A673 (cell line): ENCODE results near the gene H2BK1. TPM values are rescaled to one million over a fixed set of nuclear protein-coding genes. Genes with fewer than 3 reads are reported as not detected.

Experiments
- BruUV-seq: library from RNA; stranded (reverse); fragments of 400-500 nt; replicated peaks from 2 replicates; lab custom pipeline; 2021; lab: Mats Ljungman, UMichigan
- CTCF ChIA-PET: fragments of 300-600 bp; sonication (Branson Sonifier 250); formaldehyde crosslinking; loops from one replicate; lab custom pipeline; 2022; ENCODE audit warnings: antibody characterized with exemption; lab: Charles Lee
- POLR2A ChIA-PET: fragments of 300-600 bp; sonication (Branson Sonifier 250); formaldehyde crosslinking; loops from one replicate; lab custom pipeline; 2022; ENCODE audit warnings: antibody characterized with exemption; ENCODE audit not compliant: low non-redundant PET; lab: Charles Lee
- DNase-seq: peaks from one replicate; pipeline ENCODE4 v3.0.0-alpha.2; 2015; ENCODE audit warnings: low spot score
- H3K27ac ChIP-seq: fragments of 200-600 bp; sonication (generic); 2 replicates; pipeline ENCODE4 v1.5.1; 2016; ENCODE audit warnings: mixed run types, low read depth, mild to moderate bottlenecking, mixed read lengths, antibody characterized with exemption, low read length; ENCODE audit not compliant: poor library complexity, severe bottlenecking
- H3K27me3 ChIP-seq: fragments of 200-600 bp; sonication (generic); replicated peaks from 2 replicates; pipeline ENCODE4 v1.6.1; 2017; ENCODE audit warnings: mixed run types, low read depth, mild to moderate bottlenecking, mixed read lengths, antibody characterized with exemption, low read length; ENCODE audit not compliant: insufficient read depth, poor library complexity
- H3K36me3 ChIP-seq: fragments of 200-600 bp; sonication (generic); 2 replicates; pipeline ENCODE4 v1.6.1; 2016; ENCODE audit warnings: mixed run types, mild to moderate bottlenecking, mixed read lengths, antibody characterized with exemption, low read length; ENCODE audit not compliant: insufficient read depth, poor library complexity, severe bottlenecking
- H3K4me1 ChIP-seq: fragments of 200-600 bp; sonication (generic); 2 replicates; pipeline ENCODE4 v1.6.1; 2017; ENCODE audit warnings: mixed run types, mild to moderate bottlenecking, mixed read lengths, antibody characterized with exemption, low read length; ENCODE audit not compliant: insufficient read depth, poor library complexity, severe bottlenecking
- H3K4me3 ChIP-seq: fragments of 200-600 bp; sonication (generic); 2 replicates; pipeline ENCODE4 v1.5.1; 2016; ENCODE audit warnings: low read depth, mixed run types, mild to moderate bottlenecking, mixed read lengths, low read length; ENCODE audit not compliant: poor library complexity, severe bottlenecking
- H3K9me3 ChIP-seq: fragments of 200-600 bp; sonication (generic); 2 replicates; pipeline ENCODE4 v1.6.1; 2016; ENCODE audit warnings: mixed run types, low read depth, mild to moderate bottlenecking, mixed read lengths, antibody characterized with exemption, low read length; ENCODE audit not compliant: poor library complexity, severe bottlenecking
- CTCF ChIP-seq: fragments of 300-800, 200-600 bp; sonication (generic); conservative IDR thresholded peaks from 2 replicates; pipeline ENCODE4 v1.5.1; 2017; ENCODE audit warnings: low read depth, mild to moderate bottlenecking, antibody characterized with exemption, low read length, moderate library complexity, mixed read lengths
- EZH2 ChIP-seq: fragments of 200-600 bp; sonication (generic); IDR thresholded peaks from 2 replicates; pipeline ENCODE4 v1.6.1; 2017; ENCODE audit warnings: borderline replicate concordance, low read depth, mild to moderate bottlenecking, mixed read lengths, antibody characterized with exemption, low read length; ENCODE audit not compliant: poor library complexity, severe bottlenecking
- intact Hi-C: fragments of 100-400 bp; cut with micrococcal nuclease; formaldehyde crosslinking; loops from one replicate; pipeline ENCODE4 v1.10.0; 2022; ENCODE audit not compliant: unreplicated experiment
- total RNA-seq: library from RNA; stranded (reverse); gene quantifications from 2 replicates; pipeline ENCODE4 v1.2.3, GENCODE V29; 2021

Gene H2BK1
- total RNA-seq, 1 experiment from 2014 or later = not detected

DNA sequence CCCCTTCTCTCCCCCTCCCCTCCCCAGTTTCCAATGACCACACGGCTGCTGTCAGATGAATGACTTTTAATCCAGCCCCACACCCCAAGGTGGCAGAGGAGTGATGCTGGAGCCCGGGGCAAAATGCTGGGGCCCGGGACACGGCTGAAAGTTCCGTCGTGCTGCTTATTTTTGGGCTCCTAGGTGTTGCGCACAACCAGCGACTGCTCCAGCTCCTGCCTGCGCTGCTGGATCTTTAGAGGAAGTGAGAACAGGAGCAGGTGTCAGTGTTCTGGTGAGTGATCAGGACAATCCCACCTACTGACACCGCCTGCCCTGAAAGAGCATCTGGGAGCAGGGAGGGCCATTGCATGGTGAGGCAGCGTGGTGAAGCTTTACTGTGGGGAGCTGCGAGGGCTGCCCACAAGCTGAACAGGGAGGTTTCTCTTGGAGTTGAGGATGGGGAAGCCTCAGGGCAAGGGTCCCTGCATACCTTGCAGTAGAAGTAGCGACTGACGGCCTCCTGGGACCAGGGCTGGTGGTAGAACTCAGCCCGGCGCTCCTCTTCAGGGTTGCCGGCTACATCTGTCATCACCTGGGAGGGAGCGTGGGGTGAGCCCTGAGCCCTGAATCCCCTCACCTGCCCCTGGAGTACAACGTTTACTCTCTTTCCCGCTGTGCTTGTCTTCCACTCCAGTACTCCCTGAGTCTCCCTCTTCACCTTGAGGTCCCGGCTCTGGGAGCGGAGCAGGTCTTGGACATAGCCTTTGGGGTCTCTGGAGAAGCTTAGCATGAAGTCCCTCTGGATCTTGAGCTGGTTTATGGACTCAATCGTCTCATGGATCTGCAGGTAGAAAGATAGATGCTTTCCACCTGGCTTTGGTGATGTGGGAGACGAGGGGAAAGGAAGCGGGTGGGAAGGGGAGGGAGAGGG lies 28.9 kb upstream of the H2BK1 start:
- Histone ChIP-seq H3K4me3 (no peak overlapping the region), H3K27ac (no peak overlapping the region), H3K9me3 (no peaks in the 10 kb centered on the region), H3K4me1 (peaks cover 11% of the 10 kb centered on the region), H3K27me3 (no peaks in the 10 kb centered on the region), H3K36me3 (peaks cover 65% of the 10 kb centered on the region)
- no peak for DNase-seq
- TF ChIP-seq CTCF (no peak), EZH2 (no peak)
- no TSS peak for BruUV-seq
- CTCF ChIA-PET = no interaction called here
- intact Hi-C loops = no loop called here
- POLR2A ChIA-PET = no interaction called here

DNA sequence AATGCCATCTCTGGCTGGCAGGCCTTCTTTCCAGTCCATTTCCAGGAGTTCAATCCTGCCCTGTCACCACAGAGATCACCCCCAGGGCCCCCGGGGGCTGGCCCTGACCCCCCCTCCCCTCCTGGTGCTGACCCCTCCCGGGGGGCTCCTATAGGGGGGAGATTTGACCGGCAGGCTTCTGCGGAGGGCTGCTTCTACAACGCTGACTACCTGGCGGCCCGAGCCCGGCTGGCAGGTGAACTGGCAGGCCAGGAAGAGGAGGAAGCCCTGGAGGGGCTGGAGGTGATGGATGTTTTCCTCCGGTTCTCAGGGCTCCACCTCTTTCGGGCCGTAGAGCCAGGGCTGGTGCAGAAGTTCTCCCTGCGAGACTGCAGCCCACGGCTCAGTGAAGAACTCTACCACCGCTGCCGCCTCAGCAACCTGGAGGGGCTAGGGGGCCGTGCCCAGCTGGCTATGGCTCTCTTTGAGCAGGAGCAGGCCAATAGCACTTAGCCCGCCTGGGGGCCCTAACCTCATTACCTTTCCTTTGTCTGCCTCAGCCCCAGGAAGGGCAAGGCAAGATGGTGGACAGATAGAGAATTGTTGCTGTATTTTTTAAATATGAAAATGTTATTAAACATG lies 28.0 kb upstream of the H2BK1 start:
- ChIA-PET CTCF (no interaction called here), POLR2A (no interaction called here)
- peaks cover 65% of the 10 kb centered on the region for H3K36me3 ChIP-seq

More for the DNA sequence above, 28.0 kb upstream of the H2BK1 start:
- DNase-seq = no peak
- no TSS peak for BruUV-seq
- no peak for TF ChIP-seq EZH2
- no peak for TF ChIP-seq CTCF
- H3K9me3 ChIP-seq = no peaks in the 10 kb centered on the region
- H3K27me3 ChIP-seq = no peaks in the 10 kb centered on the region
- no peak overlapping the region for H3K27ac ChIP-seq
- H3K4me1 ChIP-seq = peaks cover 8% of the 10 kb centered on the region
- intact Hi-C loops = no loop called here
- no peak overlapping the region for H3K4me3 ChIP-seq
